Keratinocyte (primary cell): ENCODE measurements around the gene GTF2H4.
"Not testable (repeated sequence)": the region's sequence is repeated elsewhere in the genome, so short reads cannot be mapped to it uniquely, and the experiment has no call there.

Experiments
- CTCF ChIP-seq, 3 experiments: IDR thresholded peaks in 1 of 3; conservative IDR thresholded peaks in 1 of 3; optimal IDR thresholded peaks in 1 of 3; 2 replicates in 2 of 3; 3 replicates in 1 of 3; pipeline versions ENCODE3 to v1.5.1; 2011; ENCODE audit warnings: low read length in 3 of 3, mild to moderate bottlenecking in 3 of 3, moderate library complexity in 2 of 3, control low read depth in 1 of 3, inconsistent platforms in 1 of 3; ENCODE audit not compliant: insufficient read depth in 2 of 3; ENCODE audit errors: extremely low read depth in 1 of 3
- EZH2 ChIP-seq: IDR thresholded peaks from one replicate; pipeline ENCODE4 v1.6.1; 2012; ENCODE audit warnings: inconsistent platforms, mild to moderate bottlenecking, low read length, moderate library complexity

GRCh38 chr6:30907290-30907757 is 683 bp upstream of the GTF2H4 start:
- not testable (repeated sequence) for TF ChIP-seq CTCF (optimal IDR thresholded peaks at IDR 0.05 in 1 of 3, IDR thresholded peaks at IDR 0.05 in 1 of 3, conservative IDR thresholded peaks at IDR 0.05 in 1 of 3; ENCODE audit: extremely low read depth in 1 of 3, insufficient read depth in 2 of 3, low read length in 3 of 3); EZH2
